Neuron (in vitro differentiated cells): ENCODE results near the gene CD6.

ENCODE experiments used
- H2AFZ ChIP-seq: one replicate; pipeline ENCODE4 v1.6.1; 2013; ENCODE audit warnings: low read depth, mild to moderate bottlenecking, inconsistent platforms, low read length, moderate library complexity
- H3K27me3 ChIP-seq: one replicate; pipeline ENCODE4 v1.6.1; 2013; ENCODE audit warnings: low read length; ENCODE audit not compliant: insufficient read depth
- H3K36me3 ChIP-seq: one replicate; pipeline ENCODE4 v1.6.1; 2013; ENCODE audit warnings: low read length; ENCODE audit not compliant: insufficient read depth
- H3K4me1 ChIP-seq: one replicate; pipeline ENCODE4 v1.6.1; 2013; ENCODE audit warnings: low read length; ENCODE audit not compliant: insufficient read depth
- H3K4me3 ChIP-seq: 2 replicates; pipeline ENCODE4 v1.5.1; 2013; ENCODE audit warnings: mild to moderate bottlenecking, low read length, moderate library complexity
- H3K9me3 ChIP-seq: one replicate; pipeline ENCODE4 v1.6.1; 2013; ENCODE audit warnings: low read length

Gene CD6

GRCh38 chr11:60971520-60971919 lies at the start of gene CD6:
TSS of gene CD6 (plus strand) at chr11:60971680. CDS start at chr11:60971866, 186 bp downstream.
- Histone ChIP-seq H3K27me3 (peaks cover 16% of the 10 kb centered on the region), H2AFZ (no peak within 1 kb of the TSS), H3K4me1 (peaks cover 5% of the 10 kb centered on the region), H3K4me3 (no peak within 1 kb of the TSS), H3K9me3 (no peaks in the 10 kb centered on the region), H3K36me3 (no peaks in the 10 kb centered on the region)

GRCh38 chr11:60921777-60922335 lies 49.6 kb upstream of the CD6 start:
- Histone ChIP-seq H3K4me3 (no peak overlapping the region), H3K36me3 (peaks cover 41% of the 10 kb centered on the region), H3K27me3 (no peaks in the 10 kb centered on the region), H3K4me1 (peaks cover 21% of the 10 kb centered on the region), H2AFZ (no peak overlapping the region), H3K9me3 (no peaks in the 10 kb centered on the region)

GRCh38 chr11:60922906-60923305 lies 48.6 kb upstream of the CD6 start:
- H3K4me1 ChIP-seq: peaks cover 21% of the 10 kb centered on the region
- no peaks in the 10 kb centered on the region for H3K9me3 ChIP-seq
- no peak overlapping the region for H2AFZ ChIP-seq
- H3K36me3 ChIP-seq: peaks cover 51% of the 10 kb centered on the region
- H3K4me3 ChIP-seq: no peak overlapping the region
- H3K27me3 ChIP-seq: no peaks in the 10 kb centered on the region

GRCh38 chr11:60923326-60923725 lies 48.2 kb upstream of the CD6 start:
- H3K4me3 ChIP-seq: no peak overlapping the region
- H3K4me1 ChIP-seq: peaks cover 21% of the 10 kb centered on the region
- no peaks in the 10 kb centered on the region for H3K9me3 ChIP-seq
- no peaks in the 10 kb centered on the region for H3K27me3 ChIP-seq
- no peak overlapping the region for H2AFZ ChIP-seq
- H3K36me3 ChIP-seq: peaks cover 54% of the 10 kb centered on the region

- H3K4me3 ChIP-seq: peak overlapping the region; percentile 80
- H3K36me3 ChIP-seq: peaks cover 58% of the 10 kb centered on the region
- H3K4me1 ChIP-seq: peaks cover 21% of the 10 kb centered on the region
Measured at GRCh38 chr11:60923800-60924109, 47.7 kb upstream of the CD6 start.

GRCh38 chr11:60924110-60924905 lies 47.2 kb upstream of the CD6 start, which contains the start of gene TMEM132A:
TSS of gene TMEM132A (plus strand) at chr11:60924460. CDS start at chr11:60924634, 174 bp downstream.
- Histone ChIP-seq H3K9me3 (no peaks in the 10 kb centered on the region), H3K27me3 (no peaks in the 10 kb centered on the region), H3K4me3 (peak within 1 kb of the TSS; percentile 80), H2AFZ (peak within 1 kb of the TSS; percentile 39), H3K4me1 (peaks cover 21% of the 10 kb centered on the region), H3K36me3 (peaks cover 61% of the 10 kb centered on the region)

More at GRCh38 chr11:60923800-60924109, 47.7 kb upstream of the CD6 start:
- no peak overlapping the region for H2AFZ ChIP-seq
- H3K9me3 ChIP-seq: no peaks in the 10 kb centered on the region
- no peaks in the 10 kb centered on the region for H3K27me3 ChIP-seq

GRCh38 chr11:60924906-60925853 lies 46.3 kb upstream of the CD6 start:
- Histone ChIP-seq H3K9me3 (no peaks in the 10 kb centered on the region), H2AFZ (peak overlapping the region; percentile 39), H3K27me3 (no peaks in the 10 kb centered on the region), H3K4me1 (peaks cover 21% of the 10 kb centered on the region), H3K36me3 (peaks cover 61% of the 10 kb centered on the region), H3K4me3 (peak overlapping the region; percentile 80)

- no peaks in the 10 kb centered on the region for H3K27me3 ChIP-seq
- no peaks in the 10 kb centered on the region for H3K9me3 ChIP-seq
- H3K4me1 ChIP-seq: peaks cover 21% of the 10 kb centered on the region
- H3K36me3 ChIP-seq: peaks cover 60% of the 10 kb centered on the region
- H2AFZ ChIP-seq: no peak overlapping the region
- H3K4me3 ChIP-seq: peak overlapping the region; percentile 80
Measured at GRCh38 chr11:60925868-60926267, 45.6 kb upstream of the CD6 start.

- no peak overlapping the region for H3K4me3 ChIP-seq
- H3K4me1 ChIP-seq: peaks cover 21% of the 10 kb centered on the region
- no peaks in the 10 kb centered on the region for H3K9me3 ChIP-seq
- H3K36me3 ChIP-seq: peaks cover 60% of the 10 kb centered on the region
- no peak overlapping the region for H2AFZ ChIP-seq
- H3K27me3 ChIP-seq: no peaks in the 10 kb centered on the region
Measured at GRCh38 chr11:60926500-60926899, 45.0 kb upstream of the CD6 start.

GRCh38 chr11:60927061-60927592 lies 44.4 kb upstream of the CD6 start:
- Histone ChIP-seq H3K4me1 (peaks cover 21% of the 10 kb centered on the region), H3K36me3 (peaks cover 60% of the 10 kb centered on the region), H2AFZ (no peak overlapping the region), H3K4me3 (no peak overlapping the region), H3K9me3 (no peaks in the 10 kb centered on the region), H3K27me3 (no peaks in the 10 kb centered on the region)

- Histone ChIP-seq H2AFZ (no peak overlapping the region), H3K9me3 (no peaks in the 10 kb centered on the region), H3K36me3 (peaks cover 60% of the 10 kb centered on the region), H3K4me3 (no peak overlapping the region), H3K4me1 (peaks cover 21% of the 10 kb centered on the region), H3K27me3 (no peaks in the 10 kb centered on the region)
Measured at GRCh38 chr11:60927600-60927999, 43.9 kb upstream of the CD6 start.

GRCh38 chr11:60928563-60929001 lies 42.9 kb upstream of the CD6 start:
- Histone ChIP-seq H3K36me3 (peaks cover 62% of the 10 kb centered on the region), H3K9me3 (no peaks in the 10 kb centered on the region), H2AFZ (no peak overlapping the region), H3K4me3 (no peak overlapping the region), H3K27me3 (no peaks in the 10 kb centered on the region), H3K4me1 (peaks cover 24% of the 10 kb centered on the region)
